ENCODE results near the gene NOS1. TPM values are rescaled to one million over a fixed set of nuclear protein-coding genes. Genes with fewer than 3 reads are reported as not detected.

Gene NOS1
- polyA plus RNA-seq, 6 donors from 2014 or later = not detected

DNA sequence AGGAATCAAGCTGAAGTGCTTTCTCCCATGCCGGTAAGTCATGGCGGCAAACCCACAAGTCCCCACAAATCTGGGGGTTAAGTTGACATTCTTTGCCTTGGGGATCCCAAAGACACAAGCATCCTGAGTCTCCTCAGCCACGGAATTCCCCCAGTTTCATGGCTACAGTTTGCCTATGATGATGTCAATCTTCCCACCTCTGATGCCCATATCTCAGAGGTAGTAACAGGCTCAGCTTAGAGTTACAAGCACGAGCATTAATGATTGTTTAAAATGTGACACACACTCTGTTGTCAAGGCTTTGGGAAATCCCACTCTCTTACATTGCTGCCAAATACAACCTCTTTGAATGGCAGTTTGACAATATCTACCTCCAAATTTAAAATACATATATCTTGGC lies 22.3 kb downstream of the NOS1 start:
- ATAC-seq (ENCODE audit: low read depth in 2 of 2) (no peak), DNase-seq (no peak)
- peaks cover 6 to 16% (median 10%) of the 10 kb centered on the region in 7 donors for H3K9me3 Mint-ChIP-seq
- H3K4me3 Mint-ChIP-seq = no peak overlapping the region
- no peak overlapping the region for H3K27ac Mint-ChIP-seq
- peaks cover 27 to 49% (median 37%) of the 10 kb centered on the region in 3 donors for H3K27me3 Mint-ChIP-seq
- peaks cover 0 to under 1% (median 0%) of the 10 kb centered on the region in 3 donors for H3K4me1 Mint-ChIP-seq
- peaks cover 0 to 10% of the 10 kb centered on the region in 2 donors for H3K36me3 Mint-ChIP-seq

DNA sequence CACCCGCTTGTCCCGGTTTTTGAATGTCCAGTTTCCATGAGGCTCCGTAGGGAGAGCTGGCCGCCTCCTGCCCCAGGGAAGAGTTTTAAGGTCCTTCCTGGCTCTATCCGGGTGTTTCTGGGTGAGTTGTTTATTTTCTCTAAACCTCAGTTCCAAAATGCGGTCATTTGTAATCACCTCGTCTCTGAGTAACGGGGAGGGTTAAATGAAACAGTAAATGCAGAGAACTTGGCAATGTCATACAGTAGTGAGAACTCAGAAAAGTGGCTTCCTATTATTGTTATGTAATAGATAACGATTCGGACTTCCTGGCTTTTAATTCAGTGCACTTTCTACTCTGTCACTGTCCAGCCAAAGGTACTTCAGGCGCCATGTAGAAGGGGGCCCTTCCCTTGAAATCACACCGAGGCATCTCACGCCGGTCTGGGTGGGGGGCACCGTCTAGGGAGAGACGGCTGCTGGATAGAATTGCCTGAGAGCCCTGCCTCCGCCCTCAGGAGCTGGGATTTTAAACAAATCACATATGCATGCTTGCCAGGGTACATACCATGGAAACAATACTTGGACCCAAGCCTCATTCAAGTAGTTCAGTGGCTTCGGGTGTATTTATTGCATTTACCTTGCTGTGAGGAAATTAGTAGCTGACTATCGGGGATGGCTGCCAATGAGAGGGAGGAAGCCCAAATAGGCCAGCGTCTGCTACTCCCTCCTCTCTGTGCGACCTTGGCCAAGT lies 26.4 kb downstream of the NOS1 start:
- ATAC-seq (ENCODE audit: low read depth in 2 of 2) = no peak
- DNase-seq = no peak
- H3K27me3 Mint-ChIP-seq = peaks cover 32 to 69% (median 43%) of the 10 kb centered on the region in 3 donors
- H3K36me3 Mint-ChIP-seq = no peaks in the 10 kb centered on the region
- peak overlapping the region in 1 of 6 donors; percentile 73 for H3K27ac Mint-ChIP-seq
- H3K9me3 Mint-ChIP-seq = peaks cover 0 to 4% (median 0%) of the 10 kb centered on the region in 7 donors
- peaks cover 0 to 8% (median 0%) of the 10 kb centered on the region in 3 donors for H3K4me1 Mint-ChIP-seq
- H3K4me3 Mint-ChIP-seq = no peak overlapping the region

DNA sequence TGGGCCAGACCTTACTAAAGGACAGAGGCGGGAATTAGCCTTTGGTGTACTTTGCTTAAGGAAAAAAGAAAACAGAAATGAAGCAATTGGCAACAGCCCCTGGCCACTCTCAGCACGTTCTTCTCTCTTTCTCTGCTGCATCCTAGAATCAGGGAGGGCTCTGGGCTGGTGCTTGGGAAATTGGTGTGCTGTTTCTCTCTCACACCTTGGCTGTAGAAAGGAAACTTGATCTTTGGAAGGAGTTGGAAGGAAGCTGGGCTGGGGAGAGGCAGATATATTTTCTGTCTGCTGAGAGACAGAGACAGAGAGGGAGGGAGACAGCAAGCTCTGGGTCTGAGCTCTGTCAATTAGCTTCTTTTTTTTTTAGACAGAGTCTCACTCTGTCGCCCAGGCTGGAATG lies 27.4 kb downstream of the NOS1 start:
- H3K9me3 Mint-ChIP-seq = peaks cover 0 to 4% (median 0%) of the 10 kb centered on the region in 7 donors
- DNase-seq = no peak
- no peak overlapping the region for H3K4me3 Mint-ChIP-seq
- ATAC-seq (ENCODE audit: low read depth in 2 of 2) = no peak
- peaks cover 0 to 8% (median 0%) of the 10 kb centered on the region in 3 donors for H3K4me1 Mint-ChIP-seq
- peaks cover 27 to 65% (median 40%) of the 10 kb centered on the region in 3 donors for H3K27me3 Mint-ChIP-seq
- no peaks in the 10 kb centered on the region for H3K36me3 Mint-ChIP-seq
- H3K27ac Mint-ChIP-seq = no peak overlapping the region

DNA sequence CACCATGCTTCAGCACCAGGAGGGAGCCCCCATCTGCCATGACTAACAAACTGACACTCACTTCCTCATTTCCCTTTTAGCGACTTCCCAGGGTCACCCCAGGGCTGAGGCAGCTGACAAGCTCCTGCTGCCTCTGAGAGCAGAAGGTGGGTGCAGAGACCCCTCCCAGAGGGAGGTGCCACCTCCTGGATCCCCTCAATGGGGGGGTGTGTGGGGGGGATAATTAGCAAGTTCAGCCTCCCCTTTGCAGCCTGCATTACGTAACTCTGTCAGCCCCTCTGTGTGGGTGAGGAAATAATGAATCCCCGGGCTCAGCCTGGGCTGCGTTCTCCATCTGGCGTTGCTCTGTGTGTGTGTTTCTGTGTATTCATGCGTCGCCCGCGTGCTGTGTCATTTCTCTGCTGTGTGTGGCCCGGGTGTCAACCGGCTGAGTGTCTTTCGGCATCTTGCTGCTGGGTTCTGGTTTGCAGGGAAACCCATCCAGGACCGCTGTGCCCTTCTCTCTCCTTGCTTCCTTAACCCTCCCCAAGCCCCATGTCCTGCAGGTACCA lies 28.0 kb downstream of the NOS1 start:
- Mint-ChIP-seq H3K36me3 (no peaks in the 10 kb centered on the region), H3K4me1 (peaks cover 0 to 8% (median 0%) of the 10 kb centered on the region in 3 donors), H3K27me3 (peaks cover 31 to 63% (median 40%) of the 10 kb centered on the region in 3 donors), H3K4me3 (no peak overlapping the region), H3K27ac (no peak overlapping the region), H3K9me3 (peaks cover 0 to 4% (median 0%) of the 10 kb centered on the region in 7 donors)
- DNase-seq = no peak
- ATAC-seq (ENCODE audit: low read depth in 2 of 2) = no peak

DNA sequence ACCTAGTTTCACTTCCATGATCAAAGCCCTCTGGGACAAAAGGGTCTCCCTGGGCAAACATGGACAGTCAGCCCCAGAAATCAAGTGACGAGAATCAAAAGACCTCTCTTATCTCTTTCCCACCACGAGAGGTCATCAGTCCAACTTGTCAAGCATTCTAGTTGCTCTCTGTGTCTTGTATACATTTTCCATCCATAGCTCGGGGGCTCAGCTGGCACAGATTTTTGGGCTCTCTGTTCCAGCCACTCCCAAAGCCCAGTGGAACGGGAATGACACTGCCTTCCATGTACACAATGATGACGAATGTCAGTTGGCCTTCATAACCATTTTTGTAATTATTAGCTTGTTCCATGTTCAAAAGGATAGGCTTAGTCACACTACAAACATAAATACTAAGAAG lies 29.7 kb downstream of the NOS1 start:
- Mint-ChIP-seq H3K9me3 (peaks cover 0 to 4% (median 0%) of the 10 kb centered on the region in 7 donors), H3K4me3 (no peak overlapping the region), H3K27me3 (peaks cover 32 to 59% (median 42%) of the 10 kb centered on the region in 3 donors), H3K27ac (no peak overlapping the region), H3K36me3 (no peaks in the 10 kb centered on the region), H3K4me1 (peaks cover 0 to 8% (median 0%) of the 10 kb centered on the region in 3 donors)
- DNase-seq (no peak), ATAC-seq (ENCODE audit: low read depth in 2 of 2) (no peak)

DNA sequence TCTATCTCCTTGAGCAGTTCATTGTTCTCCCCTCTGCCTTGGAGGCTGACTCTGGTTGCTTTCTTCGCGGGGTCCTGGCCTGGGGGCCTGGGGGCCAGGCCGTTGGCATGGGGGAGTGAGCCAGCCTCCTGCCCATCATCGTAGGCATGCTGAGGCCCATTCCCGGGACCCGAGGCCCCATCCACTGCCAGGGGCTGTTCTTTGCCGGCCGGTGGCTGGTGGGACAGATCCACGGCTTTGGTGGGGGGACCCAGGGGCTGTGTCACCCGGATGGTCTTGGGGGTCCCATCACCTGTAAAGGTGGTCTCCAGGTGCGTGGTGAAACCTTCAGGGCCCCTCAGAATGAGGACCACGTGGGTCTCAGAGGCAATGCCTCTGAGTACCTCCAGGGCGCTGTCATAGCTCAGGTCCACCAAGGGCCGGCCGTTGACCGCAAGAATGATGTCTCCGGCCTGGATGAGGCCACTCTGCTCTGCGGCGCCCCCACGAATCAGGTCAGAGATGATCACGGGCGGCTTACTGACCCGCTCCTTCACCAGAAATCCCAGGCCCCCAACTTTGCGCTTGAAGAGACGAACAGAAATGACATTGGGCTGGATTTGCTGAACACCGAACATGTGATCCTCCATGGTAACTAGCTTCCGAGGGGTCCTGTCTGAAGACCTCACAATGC lies 30.8 kb downstream of the NOS1 start:
- ATAC-seq (ENCODE audit: low read depth in 2 of 2) (no peak), DNase-seq (no peak)
- Mint-ChIP-seq H3K27me3 (peaks cover 32 to 50% (median 42%) of the 10 kb centered on the region in 3 donors), H3K27ac (no peak overlapping the region), H3K9me3 (peaks cover 0 to 4% (median 0%) of the 10 kb centered on the region in 7 donors), H3K36me3 (no peaks in the 10 kb centered on the region), H3K4me3 (no peak overlapping the region), H3K4me1 (peaks cover 0 to 8% (median 0%) of the 10 kb centered on the region in 3 donors)

DNA sequence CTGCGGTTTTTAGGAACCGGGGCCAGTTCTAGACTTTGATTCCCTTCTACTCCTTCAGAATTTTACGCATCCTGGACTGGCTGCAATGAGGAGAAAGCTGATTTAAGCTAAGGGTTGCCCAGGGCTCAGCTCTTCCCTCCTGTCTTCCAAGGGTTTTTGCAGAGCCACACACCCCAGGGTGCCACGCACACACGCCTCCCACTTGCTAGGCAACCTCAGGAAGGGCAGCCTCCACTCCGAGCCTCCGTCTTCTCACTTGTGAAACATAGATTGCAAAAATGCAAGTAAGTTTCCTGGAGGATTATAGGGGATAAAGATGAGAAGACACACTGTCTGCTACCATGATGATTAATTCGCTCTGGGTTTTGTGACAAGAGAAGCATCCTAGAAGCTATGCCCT lies 31.7 kb downstream of the NOS1 start:
- H3K4me1 Mint-ChIP-seq = peaks cover 0 to 8% (median 0%) of the 10 kb centered on the region in 3 donors
- H3K9me3 Mint-ChIP-seq = peaks cover 0 to 4% (median 0%) of the 10 kb centered on the region in 7 donors
- no peak overlapping the region for H3K27ac Mint-ChIP-seq
- no peaks in the 10 kb centered on the region for H3K36me3 Mint-ChIP-seq
- H3K27me3 Mint-ChIP-seq = peaks cover 26 to 50% (median 45%) of the 10 kb centered on the region in 3 donors
- H3K4me3 Mint-ChIP-seq = no peak overlapping the region
- ATAC-seq (ENCODE audit: low read depth in 2 of 2) (no peak), DNase-seq (no peak)

DNA sequence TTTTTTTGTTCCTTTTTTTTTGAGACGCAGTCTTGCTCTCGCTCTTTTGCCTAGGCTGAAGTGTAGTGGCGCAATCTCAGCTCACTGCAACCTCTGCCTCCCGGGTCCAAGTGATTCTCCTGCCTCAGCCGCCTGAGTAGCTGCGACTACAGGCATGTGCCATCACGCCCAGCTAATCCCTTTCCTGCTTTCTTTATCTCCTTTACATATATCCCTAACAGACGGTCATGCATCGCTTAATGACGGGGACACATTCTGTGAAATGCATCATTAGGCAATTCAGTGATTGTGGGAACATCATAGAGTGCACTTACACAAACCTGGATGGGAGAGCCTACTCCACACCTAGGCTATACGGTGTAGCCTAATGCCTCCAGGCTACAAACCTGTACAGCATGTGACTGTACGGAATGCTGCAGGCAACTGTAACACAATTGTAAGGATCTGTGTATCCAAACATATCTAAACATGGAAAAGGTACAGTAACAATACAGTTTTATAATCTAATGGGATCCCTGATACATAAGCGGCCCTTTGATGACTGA lies 32.8 kb downstream of the NOS1 start:
- Mint-ChIP-seq H3K27ac (no peak overlapping the region), H3K4me3 (peak overlapping the region in 1 of 8 donors; percentile 74), H3K27me3 (peaks cover 21 to 42% (median 38%) of the 10 kb centered on the region in 3 donors), H3K36me3 (no peaks in the 10 kb centered on the region), H3K4me1 (peaks cover 0 to 3% (median 0%) of the 10 kb centered on the region in 3 donors), H3K9me3 (peaks cover 0 to 4% (median 0%) of the 10 kb centered on the region in 7 donors)
- ATAC-seq (ENCODE audit: low read depth in 2 of 2) (no peak), DNase-seq (no peak)

DNA sequence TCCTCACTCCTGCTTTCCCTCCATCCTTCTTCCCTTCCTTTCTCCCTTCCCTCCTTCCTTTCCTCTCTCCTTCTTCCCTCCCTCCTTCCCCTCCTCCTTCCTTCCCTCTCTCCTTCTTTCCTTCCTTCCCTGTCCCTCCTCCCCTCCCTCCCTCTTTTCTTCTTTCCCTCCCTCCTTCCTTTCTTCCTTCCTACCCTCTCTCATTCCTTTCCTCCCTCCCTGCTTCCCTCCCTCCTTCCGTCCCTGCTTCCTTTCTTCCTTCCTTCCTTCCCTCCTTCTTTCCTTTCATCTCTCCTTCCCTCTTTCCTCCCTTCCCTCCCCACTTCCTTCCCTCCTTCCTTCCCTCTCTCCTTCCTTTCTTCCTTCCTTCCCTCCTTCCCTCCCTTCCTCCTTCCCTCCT lies 39.0 kb downstream of the NOS1 start:
- DNase-seq (no peak), ATAC-seq (ENCODE audit: low read depth in 2 of 2) (no peak)
- no peaks in the 10 kb centered on the region for H3K4me1 Mint-ChIP-seq
- peaks cover 4 to 26% (median 18%) of the 10 kb centered on the region in 3 donors for H3K27me3 Mint-ChIP-seq
- H3K36me3 Mint-ChIP-seq = peaks cover 0 to 4% of the 10 kb centered on the region in 2 donors
- H3K9me3 Mint-ChIP-seq = peaks cover 0 to 8% (median 0%) of the 10 kb centered on the region in 7 donors
- H3K27ac Mint-ChIP-seq = no peak overlapping the region
- H3K4me3 Mint-ChIP-seq = no peak overlapping the region

DNA sequence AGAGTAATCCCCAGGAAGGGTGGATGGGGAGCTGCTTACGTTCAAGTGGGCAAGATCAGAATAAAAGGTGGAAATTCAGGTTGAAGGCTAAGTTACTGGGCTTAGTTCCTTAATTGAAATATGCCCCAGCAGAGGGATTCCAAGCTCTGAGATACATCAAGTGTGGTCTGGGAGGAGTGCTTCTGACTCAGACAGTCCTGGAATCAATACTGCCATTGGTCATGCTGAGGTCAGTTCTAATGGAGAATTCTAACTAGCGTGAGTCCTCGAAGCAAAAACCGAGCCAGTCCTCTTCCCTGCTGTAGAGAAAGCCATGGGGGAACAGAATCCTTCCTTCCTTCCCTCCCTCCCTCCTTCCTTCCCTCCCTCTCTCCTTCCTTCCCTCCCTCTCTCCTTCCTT lies 39.9 kb downstream of the NOS1 start:
- H3K36me3 Mint-ChIP-seq = peaks cover under 1 to 4% of the 10 kb centered on the region in 2 donors
- H3K4me3 Mint-ChIP-seq = no peak overlapping the region
- ATAC-seq (ENCODE audit: low read depth in 2 of 2) = no peak
- no peak for DNase-seq
- H3K27me3 Mint-ChIP-seq = peaks cover 4 to 26% (median 18%) of the 10 kb centered on the region in 3 donors
- H3K27ac Mint-ChIP-seq = peak overlapping the region in 1 of 6 donors; percentile 78
- no peaks in the 10 kb centered on the region for H3K4me1 Mint-ChIP-seq
- peaks cover 0 to 14% (median 3%) of the 10 kb centered on the region in 7 donors for H3K9me3 Mint-ChIP-seq

DNA sequence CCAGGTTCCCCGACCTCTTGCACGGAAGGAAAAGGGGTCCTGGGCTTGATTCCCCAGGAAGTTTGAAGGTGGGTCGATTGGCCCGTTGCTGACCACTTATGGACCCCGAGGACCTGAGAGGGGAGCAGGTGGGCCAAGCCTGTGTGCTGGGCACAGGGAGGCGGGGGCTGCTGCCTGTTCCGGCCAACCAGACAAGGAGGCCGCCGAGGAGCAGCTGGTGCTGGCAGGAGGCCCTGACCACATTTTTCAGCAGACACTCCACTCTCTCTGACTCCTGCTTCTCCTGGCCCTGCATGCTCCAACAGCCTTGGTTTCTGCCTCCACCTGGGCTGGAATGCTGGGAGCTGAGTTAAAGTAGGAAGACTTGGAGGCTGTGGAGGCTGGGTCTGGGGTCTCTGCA lies 42.8 kb downstream of the NOS1 start:
- no peaks in the 10 kb centered on the region for H3K4me1 Mint-ChIP-seq
- H3K36me3 Mint-ChIP-seq = peaks cover 4 to 7% of the 10 kb centered on the region in 2 donors
- no peak overlapping the region for H3K27ac Mint-ChIP-seq
- ATAC-seq (ENCODE audit: low read depth in 2 of 2) (no peak), DNase-seq (no peak)
- H3K27me3 Mint-ChIP-seq = peaks cover 4 to 16% (median 11%) of the 10 kb centered on the region in 3 donors
- no peak overlapping the region for H3K4me3 Mint-ChIP-seq
- peaks cover 3 to 24% (median 7%) of the 10 kb centered on the region in 7 donors for H3K9me3 Mint-ChIP-seq

DNA sequence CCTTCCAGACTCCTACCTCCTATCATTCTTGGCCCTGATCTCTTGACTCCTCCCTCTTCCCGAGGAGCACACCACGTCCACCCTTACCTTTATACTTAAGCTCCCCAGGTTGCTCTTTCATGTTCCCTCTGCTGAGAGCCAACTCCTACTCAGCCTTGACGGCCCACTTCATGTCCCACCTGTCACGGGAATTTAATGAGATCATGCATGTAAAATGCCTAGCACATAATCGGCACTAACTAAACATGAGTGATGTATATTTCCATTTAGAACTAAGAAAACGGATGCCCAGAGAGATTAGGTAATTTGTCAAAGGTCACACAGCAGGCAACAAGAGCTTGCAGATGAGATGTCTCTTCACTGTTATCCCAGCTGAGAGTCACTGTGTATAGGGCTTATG lies 45.1 kb downstream of the NOS1 start:
- no peak overlapping the region for H3K4me3 Mint-ChIP-seq
- no peak for DNase-seq
- H3K9me3 Mint-ChIP-seq = peaks cover 3 to 24% (median 10%) of the 10 kb centered on the region in 7 donors
- peaks cover 2 to 7% of the 10 kb centered on the region in 2 donors for H3K36me3 Mint-ChIP-seq
- H3K27ac Mint-ChIP-seq = no peak overlapping the region
- H3K4me1 Mint-ChIP-seq = no peaks in the 10 kb centered on the region
- ATAC-seq (ENCODE audit: low read depth in 2 of 2) = no peak
- H3K27me3 Mint-ChIP-seq = peaks cover 4 to 16% (median 11%) of the 10 kb centered on the region in 3 donors

DNA sequence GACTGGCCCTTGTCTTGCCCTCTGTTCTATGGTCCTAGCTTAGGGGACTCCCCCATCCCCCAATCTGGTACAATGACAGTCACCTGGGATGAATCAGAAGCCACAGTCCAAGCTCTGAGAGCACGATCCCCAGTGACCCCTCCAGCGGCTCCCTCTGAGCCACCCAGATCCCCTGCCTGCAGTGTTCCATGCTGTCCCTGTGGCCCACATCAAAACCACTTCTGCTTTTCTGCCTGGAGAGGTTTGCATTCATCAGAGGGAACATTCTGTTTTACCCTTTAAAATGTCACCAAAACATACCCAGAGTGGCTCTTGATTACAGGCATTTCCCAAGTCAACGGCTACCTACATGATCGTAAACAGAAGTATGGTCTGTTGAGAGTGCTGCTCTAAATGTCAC lies 47.5 kb downstream of the NOS1 start:
- DNase-seq = no peak
- peaks cover 0 to 11% (median 7%) of the 10 kb centered on the region in 3 donors for H3K27me3 Mint-ChIP-seq
- peaks cover 0 to 7% of the 10 kb centered on the region in 2 donors for H3K36me3 Mint-ChIP-seq
- no peak overlapping the region for H3K27ac Mint-ChIP-seq
- no peaks in the 10 kb centered on the region for H3K4me1 Mint-ChIP-seq
- H3K9me3 Mint-ChIP-seq = peaks cover 3 to 16% (median 9%) of the 10 kb centered on the region in 7 donors
- ATAC-seq (ENCODE audit: low read depth in 2 of 2) = no peak
- no peak overlapping the region for H3K4me3 Mint-ChIP-seq
